NCI-H82 (cell line): Measurements from ENCODE around the gene SMPX.
A peak's percentile ranks its signal among the peaks of the same experiment; 100 is the strongest.

Experiments used
- DNase-seq: peaks from one replicate; lab custom pipeline; 2025; lab: John Stamatoyannopoulos, UW

SMPX gene

GRCh38 chrX:21711848-21712197, 46.1 kb downstream of the SMPX start:
- no peak for DNase-seq

GRCh38 chrX:21711129-21711847, 46.6 kb downstream of the SMPX start:
- no peak for DNase-seq

DNA sequence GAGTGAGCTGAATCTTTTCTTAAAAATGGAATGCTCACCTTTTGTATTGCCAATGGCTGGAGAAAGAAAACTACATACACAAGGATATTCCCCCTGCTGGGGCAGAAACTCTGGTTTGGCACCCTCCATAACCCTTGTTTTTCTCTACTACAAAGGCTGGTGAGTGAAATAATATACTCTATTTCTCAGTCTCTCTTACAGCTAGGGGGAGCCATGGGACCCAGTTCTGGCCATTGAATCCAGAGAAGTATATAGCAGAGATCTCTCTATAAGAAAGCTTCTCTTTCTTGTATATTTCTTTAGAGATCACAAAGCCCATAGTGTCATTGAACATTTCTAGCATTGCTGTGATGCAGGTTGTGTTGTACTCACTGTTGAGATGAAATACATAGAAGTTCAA, 49.8 kb downstream of the SMPX start:
- DNase-seq, result peak; percentile 17

- DNase-seq, result no peak
These were observed 52.7 kb downstream of the SMPX start for GRCh38 chrX:21705225-21705624.

DNA sequence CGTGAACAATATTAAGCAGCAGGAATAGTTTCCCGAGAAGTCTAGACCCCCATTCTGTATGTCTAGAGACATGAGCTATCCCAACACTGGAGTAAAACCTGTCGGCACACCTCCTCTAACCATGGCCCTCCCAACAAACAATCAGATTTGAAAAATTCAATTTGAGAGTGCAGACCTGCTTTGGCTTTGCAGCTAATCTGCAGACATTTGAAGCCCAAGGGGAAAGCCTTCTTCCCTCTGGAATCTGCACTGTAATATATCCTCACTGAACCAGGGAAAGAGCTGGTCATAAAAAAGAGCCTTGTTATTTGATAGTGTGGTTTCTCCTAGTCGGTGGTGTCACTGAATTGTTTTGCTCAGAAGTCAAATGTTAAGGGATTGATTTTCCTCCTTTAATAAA, 55.2 kb downstream of the SMPX start:
- no peak for DNase-seq

- DNase-seq, result no peak
These were observed 56.9 kb downstream of the SMPX start for GRCh38 chrX:21700967-21701366.

- DNase-seq, result peak; percentile 1
These were observed 57.6 kb downstream of the SMPX start for GRCh38 chrX:21700275-21700674.

DNA sequence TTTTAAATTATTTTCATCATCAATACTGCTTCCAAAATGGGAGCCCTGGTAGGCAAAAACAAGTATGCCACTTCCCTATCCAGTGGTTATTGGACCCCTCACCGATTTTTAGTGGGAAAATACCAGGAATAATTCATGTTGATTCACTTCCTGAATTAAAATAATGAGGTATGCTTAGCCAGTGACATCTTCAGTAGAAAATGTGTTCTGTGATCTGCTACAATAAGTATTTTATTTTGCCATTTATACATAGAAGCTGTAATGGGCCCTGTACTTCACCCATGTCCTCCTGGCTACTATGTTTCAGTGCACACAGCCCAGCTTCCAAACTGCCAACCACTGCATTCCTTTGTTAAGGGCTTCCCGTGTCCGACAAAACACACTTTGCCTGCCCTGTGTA, 58.8 kb downstream of the SMPX start:
- no peak for DNase-seq

GRCh38 chrX:21698272-21698671, 59.6 kb downstream of the SMPX start:
- no peak for DNase-seq

GRCh38 chrX:21691512-21692018, 66.4 kb downstream of the SMPX start:
- peak; percentile 19 for DNase-seq

DNA sequence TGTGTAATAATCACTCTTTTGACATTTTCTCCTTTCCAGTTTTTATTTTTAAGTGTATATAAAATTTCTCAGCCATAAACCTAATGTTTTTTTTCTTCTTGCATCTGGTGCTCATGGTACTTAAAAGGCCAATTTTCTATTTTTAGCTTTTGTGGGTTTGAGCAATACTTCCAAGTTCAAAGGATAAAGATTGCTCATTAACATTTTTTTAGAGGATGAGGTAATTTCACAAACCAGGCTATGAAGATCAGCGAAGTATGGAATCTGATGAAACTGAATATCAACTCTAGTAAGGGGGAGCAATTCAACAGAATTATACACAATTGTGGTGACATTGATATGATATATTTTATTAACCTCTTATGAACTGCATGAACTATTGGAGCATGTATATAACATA, 74.0 kb downstream of the SMPX start:
- no peak for DNase-seq

DNA sequence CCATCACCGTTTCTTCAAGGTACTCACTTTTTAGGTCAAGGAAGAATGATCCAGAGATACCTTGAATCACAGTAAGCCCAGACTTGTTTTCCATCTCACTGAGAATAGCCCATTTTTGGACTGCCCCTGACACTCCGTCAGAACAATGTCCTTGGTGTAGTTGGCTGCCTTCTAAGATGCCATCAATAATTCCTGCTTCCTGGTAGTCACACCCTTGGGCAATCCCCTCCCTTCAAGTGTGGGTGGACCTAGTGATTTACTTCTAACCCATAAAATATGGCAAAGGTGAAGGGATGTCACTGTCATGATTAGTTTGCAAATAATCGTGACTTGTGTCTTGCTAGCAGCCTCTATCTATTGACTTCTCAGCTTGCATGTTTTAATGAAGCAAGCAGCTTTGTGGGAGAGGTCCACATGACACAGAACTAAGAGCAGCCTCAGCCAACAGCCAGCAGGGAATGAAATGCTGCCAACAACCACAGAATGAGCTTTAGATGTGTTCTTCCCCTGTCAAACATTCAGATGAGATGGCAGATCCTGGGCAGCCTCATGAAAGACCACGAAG, 79.8 kb downstream of the SMPX start:
- DNase-seq, result no peak

DNA sequence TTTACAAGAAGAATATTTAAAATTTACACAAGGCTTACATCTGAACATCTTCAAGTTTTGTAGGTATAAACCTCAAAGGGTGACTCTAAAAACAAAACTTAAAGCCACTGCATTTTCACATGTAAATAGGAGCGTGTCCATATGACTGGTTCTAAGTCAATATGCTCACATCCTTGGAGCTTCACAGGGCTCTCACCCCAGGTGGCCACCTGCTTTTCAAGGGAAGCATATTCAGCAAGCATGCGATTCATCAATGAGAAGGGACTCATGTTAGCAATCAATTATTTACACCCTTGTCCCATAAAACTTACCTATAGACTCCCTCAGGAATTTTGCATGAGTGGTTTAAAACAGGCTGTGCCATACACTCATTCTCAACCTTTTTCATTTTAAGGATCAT, 82.0 kb downstream of the SMPX start:
- DNase-seq, result no peak

DNA sequence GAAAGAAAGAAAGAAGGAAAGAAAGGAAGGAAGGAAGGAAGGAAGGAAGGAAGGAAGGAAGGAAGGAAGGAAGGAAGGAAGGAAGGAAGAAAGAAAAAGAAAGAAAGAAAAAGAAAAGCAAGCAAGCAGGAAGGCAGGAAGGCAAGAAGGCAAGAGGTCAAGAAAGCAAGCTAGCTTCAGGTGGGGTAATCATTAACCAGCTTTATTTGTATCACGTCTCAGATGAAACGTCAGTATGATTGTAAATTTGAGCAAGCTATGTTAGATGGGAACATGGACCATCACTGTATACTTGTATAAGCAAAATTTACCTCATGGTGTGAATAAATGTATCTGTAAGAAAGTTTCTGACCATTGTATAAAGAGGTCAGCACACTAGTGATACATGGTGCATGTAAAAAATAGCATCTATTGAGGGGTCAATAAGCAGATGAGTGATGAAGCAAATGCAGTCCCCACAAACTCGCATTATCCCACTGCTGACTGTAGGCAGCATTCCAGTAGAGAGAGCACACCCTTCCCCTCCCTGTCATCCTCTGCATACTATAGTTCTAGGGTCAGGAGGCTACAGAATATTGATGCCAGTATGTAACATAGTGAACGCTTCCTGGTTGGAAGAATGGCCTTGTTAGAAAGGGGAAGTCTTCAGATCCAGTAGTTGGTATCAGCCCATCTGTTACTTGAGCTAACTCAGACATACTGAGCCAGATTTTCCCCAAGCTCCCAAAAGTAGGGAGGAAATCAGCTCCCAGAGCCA, 83.3 kb downstream of the SMPX start:
- DNase-seq, result no peak

- no peak for DNase-seq
These were observed 91.2 kb downstream of the SMPX start for GRCh38 chrX:21666679-21667078.

GRCh38 chrX:21666252-21666651, 91.7 kb downstream of the SMPX start:
- DNase-seq, result no peak

GRCh38 chrX:21662761-21663160, 95.2 kb downstream of the SMPX start:
- no peak for DNase-seq

DNA sequence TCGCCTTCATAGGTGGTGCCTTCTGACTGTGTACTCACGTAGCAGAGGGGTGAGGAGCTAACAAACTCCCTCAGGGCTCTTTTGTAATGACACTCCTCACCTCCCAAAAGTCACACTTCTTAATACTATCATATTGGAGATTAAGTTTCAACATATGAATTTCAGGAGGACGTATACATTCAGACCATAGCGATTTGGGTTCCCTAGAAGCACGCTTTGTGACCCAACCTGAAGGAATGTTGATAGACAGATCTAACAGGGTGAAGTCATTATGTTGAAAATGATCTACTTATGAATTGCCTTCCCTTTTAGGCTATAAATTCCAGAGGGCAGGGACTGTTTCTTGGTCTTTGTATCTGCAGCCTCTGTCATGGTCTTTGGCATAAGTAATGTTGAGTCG, 96.6 kb downstream of the SMPX start:
- DNase-seq, result no peak

GRCh38 chrX:21660156-21660555, 97.8 kb downstream of the SMPX start:
- no peak for DNase-seq

DNA sequence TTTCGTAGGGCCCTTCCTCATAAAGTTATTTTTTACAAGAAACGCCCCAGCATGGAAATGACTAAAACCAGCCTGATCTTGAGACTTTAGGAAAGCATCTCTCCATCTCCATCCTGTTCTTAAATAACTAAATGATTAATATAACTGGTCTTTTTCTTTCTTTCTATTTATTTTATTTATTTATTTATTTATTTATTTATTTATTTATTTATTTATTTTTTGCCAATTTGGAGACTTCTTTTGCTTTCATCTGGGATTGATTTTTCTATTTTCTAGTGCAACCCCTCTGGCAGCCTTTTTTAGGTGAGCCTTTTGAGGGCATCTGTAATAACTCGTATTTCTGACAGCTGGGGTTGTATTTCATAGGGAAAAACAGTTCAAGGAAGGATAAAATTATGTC, 98.6 kb downstream of the SMPX start:
- no peak for DNase-seq

DNA sequence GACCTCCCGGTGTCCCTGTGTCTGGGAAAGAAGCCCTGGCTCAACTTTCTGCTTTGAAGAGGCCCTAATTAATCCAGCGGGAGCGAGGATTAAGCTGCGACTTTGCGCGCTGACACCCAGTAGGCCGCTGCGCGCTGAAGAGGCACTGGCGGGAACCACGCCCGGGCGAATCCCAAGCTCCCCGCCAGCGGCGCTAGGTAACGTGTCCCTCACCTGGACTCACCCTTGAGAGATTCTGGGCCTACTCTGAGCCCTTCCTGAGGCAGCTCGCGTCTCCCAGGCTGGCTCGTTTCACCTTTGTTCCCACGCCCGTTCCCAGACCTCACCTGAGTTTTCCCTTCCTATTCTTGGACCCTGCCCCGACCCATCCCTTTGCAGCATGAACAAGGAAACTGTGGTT, 99.2 kb downstream of the SMPX start:
- DNase-seq, result no peak

GRCh38 chrX:21658152-21658737, 99.7 kb downstream of the SMPX start, which contains the start of gene KLHL34:
KLHL34 (minus strand) TSS chrX:21658330; CDS start chrX:21657788, 542 bp downstream.
- no peak for DNase-seq
